H1 (cell line): Measurements from ENCODE around the gene BAIAP2L2. TPM values are rescaled to one million over a fixed set of nuclear protein-coding genes. Genes with fewer than 3 reads are reported as not detected.

ENCODE experiments used
- CTCF ChIA-PET: fragments of 300-600 bp; sonication (Branson Sonifier 250); formaldehyde crosslinking; loops from one replicate; lab custom pipeline; 2021; ENCODE audit not compliant: partially characterized antibody; lab: Charles Lee
- POLR2A ChIA-PET: fragments of 300-600 bp; sonication (Branson Sonifier 250); formaldehyde crosslinking; loops from one replicate; lab custom pipeline; 2021; ENCODE audit warnings: inconsistent platforms; ENCODE audit not compliant: partially characterized antibody; lab: Charles Lee
- DNase-seq, 2 experiments: peaks; one replicate each; pipeline versions ENCODE4 v3.0.0 to v3.0.0-alpha.2; 2010 to 2022; ENCODE audit warnings: low spot score in 2 of 2, low read depth in 1 of 2, mixed read lengths in 1 of 2
- FAIRE-seq: peaks from 2 replicates; lab custom pipeline; 2011; peaks lifted over from hg19 to GRCh38; lab: Jason Lieb, UNC
- H2AFZ ChIP-seq: 2 replicates; pipeline ENCODE4 v1.8.1; 2012; ENCODE audit warnings: low read length, inconsistent platforms
- H2AK5ac ChIP-seq: 2 replicates; pipeline ENCODE4 v1.6.1; 2013; ENCODE audit warnings: low read depth, low read length
- H2BK120ac ChIP-seq: replicated peaks from 2 replicates; pipeline ENCODE3; 2013; ENCODE audit warnings: low read depth, low read length, inconsistent platforms
- H2BK12ac ChIP-seq: 2 replicates; pipeline ENCODE4 v1.6.1; 2013; ENCODE audit warnings: low read depth, low read length
- H2BK15ac ChIP-seq: 2 replicates; pipeline ENCODE4 v1.6.1; 2013; ENCODE audit warnings: low read length
- H2BK20ac ChIP-seq: 2 replicates; pipeline ENCODE4 v1.6.1; 2013; ENCODE audit warnings: low read length
- H2BK5ac ChIP-seq: 2 replicates; pipeline ENCODE4 v1.6.1; 2013; ENCODE audit warnings: low read depth, low read length
- H3K14ac ChIP-seq: 2 replicates; pipeline ENCODE4 v1.6.1; 2013; ENCODE audit warnings: inconsistent platforms; ENCODE audit not compliant: insufficient read length
- H3K18ac ChIP-seq: 2 replicates; pipeline ENCODE4 v1.6.1; 2013; ENCODE audit warnings: low read length; ENCODE audit errors: extremely low read depth
- H3K23ac ChIP-seq: 2 replicates; pipeline ENCODE4 v1.6.1; 2013; ENCODE audit warnings: inconsistent platforms; ENCODE audit not compliant: insufficient read length
- H3K23me2 ChIP-seq: 2 replicates; pipeline ENCODE4 v1.6.1; 2013; ENCODE audit warnings: low read depth, low read length
- H3K27ac ChIP-seq: 2 replicates; pipeline ENCODE4 v1.6.1; 2011; ENCODE audit warnings: low read depth, low read length, inconsistent platforms
- H3K27me3 ChIP-seq, 4 experiments: replicated peaks in 1 of 4; 1 replicate in 1 of 4; 2 replicates in 3 of 4; pipeline versions ENCODE4 v1.6.1 to v1.8.1; 2011 to 2013; ENCODE audit warnings: low read length in 3 of 4, mild to moderate bottlenecking in 3 of 4, inconsistent platforms in 2 of 4, mixed read lengths in 2 of 4, moderate library complexity in 1 of 4; ENCODE audit not compliant: control insufficient read depth in 3 of 4, insufficient read depth in 3 of 4; ENCODE audit errors: extremely low read depth in 1 of 4
- H3K36me3 ChIP-seq, 4 experiments: 2 replicates each; pipeline versions ENCODE4 v1.6.1 to v1.8.1; 2011 to 2013; ENCODE audit warnings: mild to moderate bottlenecking in 4 of 4, low read length in 3 of 4, moderate library complexity in 2 of 4, control low read depth in 1 of 4, inconsistent platforms in 1 of 4; ENCODE audit not compliant: insufficient read depth in 4 of 4, control insufficient read depth in 2 of 4
- H3K4ac ChIP-seq: replicated peaks from 2 replicates; pipeline ENCODE3; 2013; ENCODE audit warnings: low read length, low read depth, mixed read lengths, inconsistent platforms; ENCODE audit not compliant: insufficient read length
- H3K4me1 ChIP-seq, 4 experiments: replicated peaks in 1 of 4; 1 replicate in 1 of 4; 2 replicates in 3 of 4; pipeline versions ENCODE4 v1.6.1 to v1.8.1; 2011 to 2013; ENCODE audit warnings: low read length in 3 of 4, inconsistent platforms in 2 of 4, mixed read lengths in 1 of 4; ENCODE audit not compliant: insufficient read depth in 4 of 4, control insufficient read depth in 3 of 4
- H3K4me2 ChIP-seq, 2 experiments: 2 replicates each; pipeline versions ENCODE4 v1.6.1 to v1.8.1; 2011 to 2013; ENCODE audit warnings: low read depth in 2 of 2, low read length in 2 of 2, control low read depth in 1 of 2, inconsistent platforms in 1 of 2, mild to moderate bottlenecking in 1 of 2; ENCODE audit not compliant: insufficient read depth in 1 of 2
- H3K4me3 ChIP-seq, 4 experiments: fragments of 200-600, 300-600 bp in 1 of 4; sonication (generic), shearing (Covaris generic), sonication (Bioruptor Twin) in 1 of 4; 2 replicates each; pipeline versions ENCODE4 v1.5.1 to v1.8.1; 2011 to 2016; ENCODE audit warnings: low read length in 4 of 4, low read depth in 3 of 4, control low read depth in 2 of 4, inconsistent platforms in 2 of 4, mild to moderate bottlenecking in 2 of 4, mixed read lengths in 1 of 4, moderate library complexity in 1 of 4; ENCODE audit not compliant: insufficient read depth in 2 of 4; ENCODE audit errors: extremely low read depth in 1 of 4
- H3K56ac ChIP-seq: replicated peaks from 2 replicates; pipeline ENCODE3; 2013; ENCODE audit warnings: low read depth, mild to moderate bottlenecking, mixed read lengths, low read length, inconsistent platforms; ENCODE audit not compliant: insufficient read length
- H3K79me1 ChIP-seq: 2 replicates; pipeline ENCODE4 v1.6.1; 2013; ENCODE audit warnings: low read depth, low read length, control low read depth
- H3K79me2 ChIP-seq, 2 experiments: 2 replicates each; pipeline versions ENCODE4 v1.6.1 to v1.8.1; 2012 to 2013; ENCODE audit warnings: low read length in 2 of 2, mild to moderate bottlenecking in 2 of 2, inconsistent platforms in 1 of 2; ENCODE audit not compliant: insufficient read depth in 2 of 2, control insufficient read depth in 1 of 2
- H3K9ac ChIP-seq, 4 experiments: replicated peaks in 1 of 4; 1 replicate in 1 of 4; 2 replicates in 3 of 4; pipeline versions ENCODE4 v1.6.1 to v1.8.1; 2011 to 2013; ENCODE audit warnings: low read depth in 3 of 4, low read length in 3 of 4, control low read depth in 2 of 4, mild to moderate bottlenecking in 2 of 4, moderate library complexity in 2 of 4, inconsistent platforms in 1 of 4; ENCODE audit errors: extremely low read depth in 1 of 4
- H3K9me3 ChIP-seq, 2 experiments: 2 replicates each; pipeline versions ENCODE4 v1.6.1 to v1.8.1; 2012 to 2013; ENCODE audit warnings: mild to moderate bottlenecking in 2 of 2, moderate library complexity in 2 of 2, control low read depth in 1 of 2, inconsistent platforms in 1 of 2, low read depth in 1 of 2, low read length in 1 of 2, mixed read lengths in 1 of 2; ENCODE audit not compliant: insufficient read depth in 2 of 2
- H4K20me1 ChIP-seq, 2 experiments: replicated peaks in 1 of 2; 2 replicates each; pipeline versions ENCODE3 to v1.8.1; 2011 to 2013; ENCODE audit warnings: inconsistent platforms in 2 of 2, low read length in 2 of 2, mild to moderate bottlenecking in 1 of 2; ENCODE audit not compliant: insufficient read depth in 2 of 2, control insufficient read depth in 1 of 2
- H4K5ac ChIP-seq: 2 replicates; pipeline ENCODE4 v1.6.1; 2013; ENCODE audit warnings: low read length, low read depth, mixed read lengths, inconsistent platforms; ENCODE audit not compliant: insufficient read length
- H4K8ac ChIP-seq: 2 replicates; pipeline ENCODE4 v1.8.0; 2013; ENCODE audit warnings: mild to moderate bottlenecking, moderate library complexity, low read length, inconsistent platforms; ENCODE audit not compliant: insufficient read depth; ENCODE audit errors: extremely low read depth
- H4K91ac ChIP-seq: replicated peaks from 2 replicates; pipeline ENCODE3; 2013; ENCODE audit warnings: low read length, mixed read lengths, inconsistent platforms; ENCODE audit not compliant: insufficient read length
- ASH2L ChIP-seq: fragments of 200-600, 300-600 bp; sonication (generic); IDR thresholded peaks from one replicate; pipeline ENCODE4 v1.7.1; 2017; ENCODE audit warnings: low read length
- CHD1 ChIP-seq: IDR thresholded peaks from 2 replicates; pipeline ENCODE4 v1.6.1; 2012; ENCODE audit warnings: low read depth, low read length, improper control_type of control experiment
- CTBP2 ChIP-seq: IDR thresholded peaks from 2 replicates; pipeline ENCODE4 v1.7.0; 2011; ENCODE audit warnings: borderline replicate concordance, mild to moderate bottlenecking, moderate library complexity, mixed read lengths, low read length; ENCODE audit not compliant: insufficient read depth, insufficient read length
- GABPA ChIP-seq: IDR thresholded peaks from 2 replicates; pipeline ENCODE4 v1.6.1; 2011; ENCODE audit warnings: mild to moderate bottlenecking, low read length, moderate library complexity, borderline replicate concordance; ENCODE audit not compliant: insufficient read depth
- JUND ChIP-seq: IDR thresholded peaks from 2 replicates; pipeline ENCODE4 v1.6.1; 2011; ENCODE audit warnings: mild to moderate bottlenecking, improper control_type of control experiment, low read length
- KDM1A ChIP-seq: fragments of 200-600, 300-600 bp; sonication (generic); IDR thresholded peaks from 2 replicates; pipeline ENCODE4 v1.7.1; 2016; ENCODE audit warnings: mild to moderate bottlenecking, low read length, borderline replicate concordance
- KDM5A ChIP-seq: fragments of 200-600 bp; IDR thresholded peaks from 2 replicates; pipeline ENCODE4 v1.7.1; 2012; ENCODE audit warnings: mild to moderate bottlenecking, low read length, inconsistent platforms, mixed read lengths
- NRF1 ChIP-seq: IDR thresholded peaks from 2 replicates; pipeline ENCODE4 v1.6.1; 2011; ENCODE audit warnings: mild to moderate bottlenecking, low read depth, low read length, improper control_type of control experiment
- POLR2A ChIP-seq, 2 experiments: IDR thresholded peaks; 1 replicate in 1 of 2; 2 replicates in 1 of 2; pipeline ENCODE4 v1.6.1; 2011; ENCODE audit warnings: low read depth in 2 of 2, low read length in 2 of 2, mild to moderate bottlenecking in 2 of 2; ENCODE audit errors: control extremely low read depth in 1 of 2
- POLR2AphosphoS5 ChIP-seq: IDR thresholded peaks from 2 replicates; pipeline ENCODE4 v1.6.1; 2011; ENCODE audit warnings: low read depth, low read length
- SIN3A ChIP-seq, 2 experiments: IDR thresholded peaks in 1 of 2; conservative IDR thresholded peaks in 1 of 2; 2 replicates each; pipeline ENCODE4 v1.6.1; 2011 to 2012; ENCODE audit warnings: low read length in 2 of 2, improper control_type of control experiment in 1 of 2, low read depth in 1 of 2, mild to moderate bottlenecking in 1 of 2
- SUZ12 ChIP-seq: fragments of 200-600 bp; sonication (generic); IDR thresholded peaks from 2 replicates; pipeline ENCODE4 v1.6.1; 2012; ENCODE audit warnings: mild to moderate bottlenecking, inconsistent platforms, low read length, moderate library complexity, mixed read lengths
- TCF12 ChIP-seq: IDR thresholded peaks from 2 replicates; pipeline ENCODE4 v1.6.1; 2011; ENCODE audit warnings: low read depth, mild to moderate bottlenecking, low read length
- WGBS, 2 experiments: shearing (Covaris generic) in 1 of 2; methylation state at CpG; one replicate each; pipeline versions ENCODE4 v1.1.6 to v1.1.7; 2013 to 2015; ENCODE audit warnings: low lambda C conversion rate in 2 of 2, mixed read lengths in 2 of 2, inconsistent platforms in 1 of 2, low coverage in 1 of 2, missing lambda C conversion rate in 1 of 2; ENCODE audit not compliant: insufficient replicate concordance in 2 of 2, insufficient coverage in 1 of 2, insufficient read length in 1 of 2; ENCODE audit errors: extremely low coverage in 1 of 2, missing lambda C conversion rate in 1 of 2; 5-methylcytosine and 5-hydroxymethylcytosine counted together
- polyA plus RNA-seq, 7 experiments: library from polyadenylated mRNA; depleted of rRNA in 3 of 7; stranded (reverse) in 5 of 7; unstranded in 2 of 7; fragments of >200 nt in 5 of 7; fragments of 200-250 nt in 2 of 7; gene quantifications; 1 replicate in 5 of 7; 2 replicates in 1 of 7; 4 replicates in 1 of 7; pipeline versions ENCODE4 v1.2.1 to v1.2.3, GENCODE V29; 2011 to 2013; ENCODE audit warnings: missing spikeins in 2 of 7, mixed read lengths in 2 of 7
- total RNA-seq: library from RNA; stranded (reverse); fragmentation: NEBNext Ultra II Directional; extraction: Animal tissue kit (Norgen Biotek cat#: 25700); gene quantifications from 2 replicates; pipeline ENCODE4 v1.2.1, GENCODE V29; 2021

The BAIAP2L2 gene
- total and polyA plus RNA-seq, 2 of the 8 experiments (the other 6 are each of a cell fraction or from before 2014, with no cell fraction given), result 5.4 to 10.0 TPM

DNA sequence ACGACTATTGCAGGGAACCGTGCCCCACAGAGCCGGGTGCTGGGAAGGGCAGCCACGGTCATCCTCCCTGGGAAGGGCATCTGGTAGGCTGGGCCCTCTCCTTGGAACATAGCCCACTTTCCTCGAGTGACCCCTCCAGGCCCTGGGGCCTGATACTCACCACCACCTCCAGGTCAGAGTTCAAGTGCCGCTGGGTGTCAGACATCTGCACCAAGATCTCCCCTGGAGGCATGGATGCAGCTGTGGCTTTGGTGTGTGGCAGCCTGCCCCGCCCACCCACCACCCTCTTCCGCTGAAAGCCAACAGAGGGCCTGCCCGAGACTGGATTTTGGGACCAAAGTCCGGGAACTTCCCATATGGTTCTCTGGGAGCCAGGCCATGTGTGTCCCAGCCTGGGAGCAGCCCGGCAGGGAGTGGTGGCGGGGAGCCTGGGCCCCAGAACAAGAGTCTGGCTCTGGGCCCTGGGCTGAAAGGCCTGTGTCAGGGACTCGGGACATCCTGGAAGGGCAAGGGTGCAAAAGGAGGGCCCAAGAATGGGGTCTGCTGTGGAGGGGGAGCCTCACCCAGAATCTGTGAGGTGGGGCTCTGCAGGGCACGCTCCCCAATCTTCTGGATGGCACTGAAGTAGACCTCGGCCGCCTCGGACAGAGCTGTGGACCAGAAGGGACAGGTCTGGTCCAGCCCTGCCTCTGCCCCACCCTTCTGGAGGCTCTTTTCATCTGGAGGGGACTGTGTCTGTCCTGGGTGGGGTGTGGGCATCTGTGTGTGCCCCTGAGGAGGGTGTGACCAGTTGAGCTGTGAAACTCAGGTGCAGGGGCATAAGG is 2.6 kb downstream of the BAIAP2L2 start:
- Histone ChIP-seq H3K4me3 (no peak overlapping the region), H3K36me3 (no peaks in the 10 kb centered on the region), H3K14ac (no peak overlapping the region), H4K91ac (no peak overlapping the region), H3K18ac (no peak overlapping the region), H3K23me2 (0 out of 2 replicates have a peak, but pooled peaks cover 1% of the 10 kb centered on the region), H4K20me1 (no peaks in the 10 kb centered on the region), H3K56ac (no peak overlapping the region), H3K27me3 (no peaks in the 10 kb centered on the region), H3K9me3 (no peaks in the 10 kb centered on the region), H2BK120ac (no peak overlapping the region), H4K8ac (no peak overlapping the region), H3K4me1 (peaks cover 0 to 9% (median 7%) of the 10 kb centered on the region in 4 experiments; a peak in 3 of 7 replicates), H3K23ac (no peak overlapping the region), H3K9ac (no peak overlapping the region), H2BK12ac (no peak overlapping the region), H2AFZ (no peak overlapping the region), H2BK5ac (no peak overlapping the region), H3K4me2 (no peak overlapping the region), H3K27ac (no peak overlapping the region), H3K79me1 (no peaks in the 10 kb centered on the region), H3K4ac (no peak overlapping the region), H4K5ac (no peak overlapping the region), H3K79me2 (no peaks in the 10 kb centered on the region), H2BK20ac (no peak overlapping the region), H2AK5ac (no peak overlapping the region), H2BK15ac (no peak overlapping the region)
- 83% methylated on average over 14 of the region's 17 CpGs; no CpG with 5 or more reads in 1 of the 2 experiments for WGBS, 2 experiments
- DNase-seq (no peak), FAIRE-seq (no peak)
- POLR2A ChIA-PET, result no interaction called here
- CTCF ChIA-PET, result interaction anchor here (0.5 to 10.2 kb wide), 17 partner anchors 7 to 259 kb away, joined by 3 to 194 read pairs (median 4); no protein-coding TSS in a partner anchor
- TF ChIP-seq JUND, result no peak
- no peak for TF ChIP-seq POLR2AphosphoS5
- no peak for TF ChIP-seq ASH2L
- TF ChIP-seq POLR2A (IDR thresholded peaks at IDR 0.05; ENCODE audit: control extremely low read depth in 1 of 2, low read depth in 2 of 2, low read length in 2 of 2), result no peak
- TF ChIP-seq CTBP2, result no peak
- TF ChIP-seq TCF12, result no peak
- no peak for TF ChIP-seq SUZ12
- TF ChIP-seq KDM5A, result no peak
- TF ChIP-seq NRF1, result no peak
- TF ChIP-seq CHD1, result no peak
- no peak for TF ChIP-seq GABPA
- TF ChIP-seq SIN3A (conservative IDR thresholded peaks at IDR 0.05 in 1 of 2, IDR thresholded peaks at IDR 0.05 in 1 of 2; ENCODE audit: low read depth in 1 of 2, low read length in 2 of 2), result no peak
- TF ChIP-seq KDM1A, result no peak
